M059J (cell line): ENCODE measurements around the gene APRT. TPM values are rescaled to one million over a fixed set of nuclear protein-coding genes. Genes with fewer than 3 reads are reported as not detected.
"Not testable (repeated sequence)": the region's sequence is repeated elsewhere in the genome, so short reads cannot be mapped to it uniquely, and the experiment has no call there.

ENCODE experiments used
- DNase-seq: peaks from one replicate; pipeline ENCODE4 v3.0.0-alpha.2; 2012; ENCODE audit warnings: low read depth
- total RNA-seq: library from RNA; depleted of rRNA; stranded (reverse); fragments of >200 nt; shearing (Covaris generic); gene quantifications from 2 replicates; pipeline ENCODE4 v1.2.3, GENCODE V29; 2014

The APRT gene
- total RNA-seq, 1 experiment from 2014 or later = 151 TPM

DNA sequence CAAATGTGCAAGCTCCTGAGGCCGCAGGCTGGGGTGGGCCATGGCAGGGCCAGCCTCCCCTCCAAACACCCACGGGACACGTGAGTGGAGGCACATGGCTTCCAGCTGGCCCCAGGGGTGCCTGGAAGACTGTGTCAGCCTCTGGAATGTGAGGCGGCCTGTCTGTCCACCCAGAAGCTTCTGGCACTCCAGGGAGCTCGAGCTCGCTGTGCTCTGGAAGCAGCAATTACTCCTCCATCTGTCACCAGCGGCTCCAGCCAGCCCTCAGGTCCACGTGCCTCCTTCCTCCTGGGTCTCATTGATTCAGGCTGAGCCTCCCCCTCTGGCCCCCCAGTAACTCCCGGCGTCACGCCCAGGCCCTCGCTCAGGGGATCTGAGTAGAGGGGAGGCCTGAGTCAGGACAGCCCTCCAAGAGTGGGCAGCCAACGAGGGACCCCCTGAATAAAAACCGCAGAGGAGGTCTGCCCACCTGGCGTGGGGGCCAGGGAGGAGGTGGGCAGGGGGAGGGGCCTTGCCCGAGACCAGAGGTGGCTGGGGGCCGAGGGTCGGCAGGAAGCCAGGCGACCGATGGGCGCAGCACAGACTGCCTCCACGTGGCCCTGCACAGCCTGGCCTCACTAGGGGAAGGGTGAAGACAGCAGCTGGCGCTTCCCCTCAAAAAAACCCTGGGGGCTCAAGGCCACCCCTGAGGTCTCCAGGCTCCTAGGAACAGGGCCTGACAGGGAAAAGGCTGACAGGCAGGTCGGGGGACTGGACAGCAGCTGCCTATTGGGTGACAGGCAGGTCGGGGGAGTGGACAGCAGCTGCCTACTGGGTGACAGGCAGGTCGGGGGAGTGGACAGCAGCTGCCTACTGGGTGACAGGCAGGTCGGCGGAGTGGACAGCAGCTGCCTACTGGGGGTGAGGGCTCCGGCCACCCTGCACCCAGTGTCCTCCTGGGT, 38.6 kb downstream of the APRT start:
- peak; percentile 75 for DNase-seq

DNA sequence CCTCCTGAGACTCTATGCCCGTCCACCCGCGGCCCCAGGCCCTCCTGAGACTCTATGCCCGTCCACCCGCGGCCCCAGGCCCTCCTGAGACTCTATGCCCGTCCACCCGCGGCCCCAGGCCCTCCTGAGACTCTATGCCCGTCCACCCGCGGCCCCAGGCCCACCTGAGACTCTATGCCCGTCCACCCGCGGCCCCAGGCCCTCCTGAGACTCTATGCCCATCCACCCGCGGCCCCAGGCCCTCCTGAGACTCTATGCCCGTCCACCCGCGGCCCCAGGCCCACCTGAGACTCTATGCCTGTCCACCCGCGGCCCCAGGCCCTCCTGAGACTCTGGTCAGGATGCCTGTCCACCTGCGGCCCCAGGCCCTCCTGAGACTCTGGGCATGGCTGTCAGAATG, 39.9 kb downstream of the APRT start:
- DNase-seq = not testable (repeated sequence)

DNA sequence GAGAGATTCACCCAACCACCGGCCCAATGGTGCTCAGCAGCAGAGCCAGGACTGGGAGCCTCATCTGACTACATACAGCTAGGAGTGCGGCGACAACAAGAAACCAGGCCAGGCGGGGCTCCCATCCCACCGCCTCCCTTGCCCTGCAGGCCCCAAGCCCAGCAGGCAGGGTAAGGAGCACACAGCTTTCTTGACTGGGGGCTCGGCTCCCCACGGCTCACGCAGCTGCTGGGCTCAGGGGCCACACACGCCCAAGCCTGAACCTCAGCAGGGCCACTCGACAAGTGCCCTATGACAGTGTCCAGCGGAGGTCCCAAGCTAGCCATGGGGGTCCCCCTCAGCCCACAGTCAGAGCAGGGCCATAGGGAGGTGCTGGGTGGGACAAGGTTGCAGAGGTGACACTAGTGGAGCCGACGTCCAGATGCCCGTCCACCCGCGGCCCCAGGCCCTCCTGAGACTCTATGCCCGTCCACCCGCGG, 40.4 kb downstream of the APRT start:
- no peak for DNase-seq

DNA sequence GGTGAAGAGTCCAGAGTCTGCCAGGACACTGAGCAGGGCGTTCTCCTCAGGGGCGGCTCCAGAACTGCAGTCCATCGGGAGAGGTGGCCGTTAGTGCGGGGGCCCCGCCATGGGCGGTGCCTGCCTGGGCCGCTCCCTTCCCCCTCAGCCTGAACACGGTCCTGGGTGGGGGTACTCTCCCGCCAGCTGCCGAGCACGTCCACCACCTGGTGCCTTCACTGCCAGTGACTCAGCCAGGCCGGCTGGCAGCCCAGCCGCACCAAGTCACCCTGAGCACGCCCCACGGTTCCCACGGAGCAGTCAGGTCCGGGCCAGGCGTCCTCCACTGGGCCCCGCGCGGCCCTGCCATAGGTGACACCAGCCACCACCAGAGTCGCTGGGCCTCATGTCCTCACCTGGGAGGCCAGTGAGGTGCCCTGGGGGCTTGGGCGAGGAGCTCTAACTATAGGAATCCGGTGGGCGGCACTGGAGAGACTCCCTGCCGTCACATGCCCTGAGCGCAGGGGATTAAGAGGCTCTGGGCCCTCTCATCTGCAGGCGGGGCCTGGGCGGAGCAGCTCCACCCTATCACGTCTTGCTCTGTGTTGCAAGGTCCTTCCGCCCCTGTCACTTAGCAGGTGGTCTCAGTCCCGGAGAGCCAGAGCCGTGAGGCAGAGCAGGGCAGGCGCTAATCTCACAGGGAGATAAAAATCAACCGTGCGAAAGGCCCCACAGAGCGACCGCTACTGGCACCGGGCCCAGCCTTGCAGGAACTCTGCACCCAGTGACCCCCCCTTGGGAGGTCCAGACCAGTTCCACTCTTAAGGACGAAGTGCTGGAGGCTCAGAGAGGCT, 41.1 kb downstream of the APRT start:
- peak; percentile 70 for DNase-seq

DNA sequence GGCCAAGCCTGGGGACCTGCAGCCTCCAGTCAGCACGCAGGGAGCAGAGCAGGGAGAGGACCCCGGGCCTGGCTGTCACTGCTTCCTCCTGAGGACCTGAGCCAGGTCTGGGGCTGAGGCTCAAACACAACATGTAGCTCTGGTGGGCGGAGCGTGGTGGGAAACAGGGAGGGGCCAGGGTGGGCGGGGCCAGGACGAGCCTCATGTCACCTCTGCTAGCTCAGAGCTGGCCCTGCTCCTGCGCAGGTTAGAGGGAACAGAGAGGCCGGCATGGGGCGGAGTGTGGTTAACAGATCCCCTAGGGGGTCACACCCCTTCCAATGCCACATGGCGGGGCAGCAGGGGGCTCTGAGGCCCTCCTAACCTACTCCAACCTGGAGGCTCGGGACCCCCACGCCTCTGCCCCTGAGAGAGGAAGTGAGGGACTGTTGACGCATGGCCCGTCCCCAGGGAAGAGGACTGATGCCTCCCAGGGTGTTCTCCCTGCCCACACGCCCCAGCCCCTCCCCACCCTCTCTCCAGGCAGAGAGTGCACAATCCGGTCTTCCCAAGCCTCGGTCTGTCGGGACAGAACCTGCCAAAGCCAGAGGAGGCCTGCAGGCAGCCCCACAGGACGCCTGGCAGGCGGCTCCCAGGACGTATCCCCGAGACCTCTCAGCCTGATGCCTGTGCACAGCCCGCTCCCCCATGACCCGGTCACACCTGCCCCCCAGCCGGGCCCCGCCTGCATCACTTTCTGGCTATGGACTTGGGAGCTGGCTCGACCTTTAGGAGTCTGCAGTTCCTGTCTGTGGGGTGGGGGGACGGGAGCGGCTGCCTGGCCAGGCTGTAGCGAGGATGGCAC, 41.9 kb downstream of the APRT start:
- no peak for DNase-seq

DNA sequence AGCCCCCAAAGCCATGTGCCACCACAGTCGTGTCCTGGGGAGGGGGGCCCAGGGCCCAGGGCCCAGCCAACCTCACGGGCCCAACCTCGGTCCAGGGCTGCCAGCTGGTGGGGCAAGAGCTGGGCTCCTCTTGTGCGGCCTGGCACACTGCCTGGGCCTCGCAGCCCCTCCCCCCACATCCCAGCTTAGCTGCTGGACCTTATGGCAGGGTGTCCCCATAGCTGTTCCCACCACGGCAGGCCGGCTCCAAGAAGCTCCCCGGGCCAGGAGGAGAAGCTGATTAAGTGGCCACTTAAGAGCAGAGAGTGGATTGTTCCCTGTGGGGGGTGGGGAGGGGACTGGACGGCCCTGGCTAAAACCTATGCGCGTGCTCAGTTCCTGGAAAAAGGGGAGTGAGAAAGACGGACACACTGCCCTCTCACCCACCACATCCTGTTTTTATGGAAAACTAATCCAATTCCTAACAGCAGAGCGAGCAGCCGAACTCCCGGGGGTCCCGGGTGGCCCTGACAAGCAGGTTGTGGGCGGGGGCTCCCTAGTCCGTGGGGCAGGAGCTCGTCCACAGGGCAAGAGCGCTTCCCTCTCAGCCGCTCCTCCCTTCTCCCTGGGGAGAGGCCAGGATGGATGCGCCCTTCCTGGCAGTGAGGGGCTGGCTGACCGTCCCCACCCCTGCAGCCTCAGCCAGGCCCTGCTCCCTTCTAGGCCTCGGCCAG, 43.5 kb downstream of the APRT start:
- no peak for DNase-seq

DNA sequence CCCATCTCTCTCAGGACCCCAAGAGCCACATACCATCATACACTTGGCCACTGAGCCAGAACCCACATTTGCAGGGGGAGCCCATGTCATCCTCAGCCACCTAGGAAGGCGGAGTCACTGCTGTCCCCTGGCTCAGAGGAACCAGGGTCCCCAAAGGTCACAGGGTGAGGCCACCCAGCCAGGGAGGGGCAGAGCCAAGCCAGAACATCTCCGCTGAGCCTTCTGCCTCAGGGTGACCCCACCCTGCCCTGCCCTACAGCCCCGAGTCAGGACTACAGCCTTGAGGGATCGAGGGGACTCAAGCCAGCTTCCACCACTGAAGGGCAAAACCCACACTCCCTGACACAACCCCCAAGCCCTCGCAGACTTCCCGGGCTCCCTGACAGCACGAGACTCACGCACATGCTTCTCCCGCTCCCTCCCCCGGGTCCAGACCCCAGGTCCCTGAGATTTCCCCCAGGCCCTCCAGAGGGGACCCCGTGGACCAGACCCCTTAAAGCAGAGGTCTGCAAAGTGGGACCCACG, 44.1 kb downstream of the APRT start:
- no peak for DNase-seq

DNA sequence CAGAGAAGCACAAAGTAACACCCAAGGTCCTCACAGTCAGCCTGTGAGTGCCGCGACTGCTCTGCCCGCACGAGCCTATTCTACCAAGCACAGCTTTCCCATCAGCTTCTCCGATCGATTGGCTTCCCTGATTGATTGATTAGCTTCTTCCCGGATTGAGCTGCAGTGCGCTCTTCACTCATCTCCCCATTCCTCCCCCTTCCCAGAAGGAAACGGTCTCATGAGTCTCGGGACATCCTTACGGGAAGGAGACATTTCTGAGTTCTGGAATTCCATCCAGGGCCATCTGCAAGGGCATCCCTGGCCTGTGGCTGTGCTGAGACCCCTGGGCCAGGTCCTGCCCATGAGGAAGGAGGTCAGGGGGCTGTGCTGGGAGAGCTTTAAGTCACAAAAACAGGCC, 44.8 kb downstream of the APRT start:
- no peak for DNase-seq

DNA sequence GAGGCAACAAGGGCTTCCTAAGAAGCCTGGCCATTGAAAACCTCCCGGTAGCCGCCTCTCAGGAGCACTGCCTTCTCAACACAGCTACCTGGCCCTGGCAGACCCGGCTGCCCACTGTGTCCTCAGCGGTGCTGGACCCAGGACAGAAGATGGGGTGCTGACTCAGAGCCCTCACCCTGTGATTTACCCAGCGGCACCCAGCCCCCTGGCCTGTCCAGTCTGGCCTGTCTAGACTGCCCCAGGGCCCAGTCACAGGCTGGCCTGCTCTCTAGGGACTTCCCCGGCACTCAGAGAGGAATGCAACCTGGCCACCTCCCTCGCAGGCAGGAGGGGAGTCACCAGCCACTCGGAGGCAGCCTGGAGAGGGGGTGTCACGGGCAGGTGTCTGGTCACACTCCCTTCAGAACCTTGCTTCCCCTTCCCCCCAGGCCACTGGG, 46.8 kb downstream of the APRT start:
- DNase-seq = peak; percentile 91

DNA sequence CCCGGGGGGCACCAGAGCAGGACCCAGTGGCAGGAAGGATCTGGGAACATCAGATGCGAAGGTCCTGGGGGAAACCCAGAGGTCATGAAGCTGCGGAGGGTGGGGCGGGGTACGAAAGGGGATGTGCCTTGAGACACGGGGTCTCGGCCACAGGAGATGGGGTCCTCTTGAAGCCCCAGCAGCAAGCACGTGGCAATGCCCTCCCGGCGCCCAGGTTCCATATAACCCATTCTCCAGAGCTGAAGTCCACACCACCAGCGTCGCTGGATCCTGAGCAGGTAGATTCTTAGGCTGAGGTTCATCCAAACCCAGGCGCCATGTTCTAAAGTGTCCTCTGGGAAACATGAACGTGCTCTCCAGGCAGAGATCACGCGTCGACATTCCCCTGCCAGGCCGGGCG, 47.6 kb downstream of the APRT start:
- DNase-seq = no peak

DNA sequence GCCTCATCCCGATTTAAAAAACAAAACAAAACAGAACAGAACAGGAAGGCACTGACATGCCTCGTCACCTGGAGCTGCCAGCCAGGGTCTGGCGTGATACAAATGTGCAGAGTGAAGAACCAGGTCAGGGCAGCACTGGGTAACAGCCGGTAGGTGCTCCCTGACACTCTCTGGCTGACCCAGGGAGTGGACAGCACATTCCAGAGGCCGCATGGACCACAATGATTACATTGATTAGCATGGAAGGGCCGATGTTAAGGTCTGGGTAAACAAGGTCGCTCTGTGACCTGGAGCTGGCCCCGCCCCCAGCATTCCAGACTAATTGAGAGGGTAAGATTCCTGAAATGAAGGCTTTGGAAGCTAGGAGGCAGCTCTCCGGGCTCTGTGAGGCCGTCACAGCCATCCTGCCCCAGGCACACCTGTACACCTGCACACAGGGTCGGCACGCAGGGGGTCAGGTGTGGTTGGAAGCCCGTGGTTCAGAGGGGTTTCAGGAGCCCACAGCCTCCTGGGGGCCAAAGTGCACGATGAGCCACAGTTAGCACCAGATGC, 48.1 kb downstream of the APRT start:
- peak; percentile 78 for DNase-seq

DNA sequence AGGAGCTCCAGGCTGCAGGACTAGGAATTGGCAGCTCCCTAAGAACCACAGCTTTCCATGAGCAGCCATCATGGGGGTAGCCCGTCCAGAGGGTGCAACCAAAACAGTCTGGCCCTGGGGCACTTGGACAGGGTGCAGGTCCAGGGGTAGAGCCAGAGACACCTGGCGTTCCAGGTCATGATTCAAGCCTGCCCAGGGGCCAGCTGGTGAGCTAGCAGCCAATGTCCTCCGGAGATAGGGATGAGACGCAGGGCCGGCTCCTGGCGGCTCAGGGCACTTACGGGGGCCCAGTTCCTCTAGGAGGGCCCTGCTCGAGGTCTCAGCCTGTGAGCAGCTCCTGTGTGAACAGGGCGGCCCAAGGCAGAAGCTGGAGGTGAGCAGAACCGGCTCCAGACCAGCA, 48.8 kb downstream of the APRT start:
- no peak for DNase-seq

DNA sequence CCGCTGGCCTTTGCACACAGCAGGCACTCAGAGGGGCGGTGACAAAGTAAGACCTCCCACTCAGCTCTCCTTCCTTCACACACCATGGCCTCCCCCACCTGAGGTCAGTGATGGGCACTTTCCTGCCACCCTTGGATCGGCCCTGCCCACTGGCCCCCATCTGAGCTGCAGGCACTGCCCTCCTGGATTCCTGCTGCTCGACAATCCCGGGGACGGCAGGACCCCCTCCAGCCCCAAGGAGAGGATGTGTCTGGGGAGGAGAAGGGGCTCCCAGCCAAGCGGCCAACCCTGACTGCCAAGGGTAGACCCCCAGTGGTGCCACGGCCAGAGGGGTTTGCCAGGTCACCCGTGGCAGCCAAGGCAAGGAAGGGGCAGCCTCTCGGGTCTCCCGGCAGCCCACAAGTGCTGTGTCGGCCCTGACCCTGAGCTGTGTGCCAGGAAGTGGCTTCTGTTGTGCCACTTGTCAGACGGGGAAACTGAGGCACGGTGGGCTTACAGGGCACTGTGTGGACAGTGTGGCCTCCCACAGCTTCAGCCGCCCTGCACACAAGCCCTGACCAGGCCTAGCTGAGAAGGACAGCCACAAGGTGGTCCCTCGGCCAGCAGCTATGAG, 49.4 kb downstream of the APRT start:
- no peak for DNase-seq

DNA sequence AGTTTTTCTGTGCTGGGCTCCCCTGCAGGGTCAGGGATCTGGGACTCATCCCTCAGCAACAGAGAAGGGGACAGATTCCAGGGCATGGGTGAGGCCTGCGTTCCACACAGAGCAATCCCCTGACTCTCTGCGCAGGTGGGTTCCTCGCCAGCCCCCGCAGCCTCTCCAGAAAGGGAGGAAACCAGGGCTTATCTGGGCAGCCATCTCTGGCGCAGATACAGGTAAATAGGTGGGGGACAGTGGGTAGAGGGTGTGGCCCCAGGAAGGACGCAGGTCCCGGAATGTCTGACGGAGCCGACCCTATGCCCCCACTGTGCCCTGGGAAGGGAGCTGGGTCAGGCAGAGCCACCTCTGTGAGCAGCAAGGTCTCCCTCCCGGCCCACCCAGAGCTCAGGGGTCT, 49.9 kb downstream of the APRT start:
- no peak for DNase-seq

DNA sequence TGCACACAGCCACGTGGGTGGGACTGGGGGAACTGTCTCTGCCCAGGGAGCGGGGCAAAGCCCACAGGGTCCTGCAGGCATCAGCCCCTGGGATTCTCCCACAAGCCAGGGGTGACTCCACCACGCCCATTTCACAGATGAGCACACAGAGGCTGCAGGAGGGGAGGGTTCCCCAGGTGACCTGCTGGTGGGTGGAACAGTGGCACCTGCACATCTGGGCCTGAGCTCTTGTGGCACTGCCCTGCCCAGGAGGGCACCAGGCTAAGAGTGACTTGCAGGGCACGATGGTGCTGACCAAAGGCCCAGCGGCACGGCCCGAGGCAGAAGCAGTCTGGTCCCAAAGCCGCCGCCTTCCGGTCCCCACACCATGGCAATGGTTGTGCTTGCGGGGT, 50.6 kb downstream of the APRT start:
- DNase-seq = no peak

DNA sequence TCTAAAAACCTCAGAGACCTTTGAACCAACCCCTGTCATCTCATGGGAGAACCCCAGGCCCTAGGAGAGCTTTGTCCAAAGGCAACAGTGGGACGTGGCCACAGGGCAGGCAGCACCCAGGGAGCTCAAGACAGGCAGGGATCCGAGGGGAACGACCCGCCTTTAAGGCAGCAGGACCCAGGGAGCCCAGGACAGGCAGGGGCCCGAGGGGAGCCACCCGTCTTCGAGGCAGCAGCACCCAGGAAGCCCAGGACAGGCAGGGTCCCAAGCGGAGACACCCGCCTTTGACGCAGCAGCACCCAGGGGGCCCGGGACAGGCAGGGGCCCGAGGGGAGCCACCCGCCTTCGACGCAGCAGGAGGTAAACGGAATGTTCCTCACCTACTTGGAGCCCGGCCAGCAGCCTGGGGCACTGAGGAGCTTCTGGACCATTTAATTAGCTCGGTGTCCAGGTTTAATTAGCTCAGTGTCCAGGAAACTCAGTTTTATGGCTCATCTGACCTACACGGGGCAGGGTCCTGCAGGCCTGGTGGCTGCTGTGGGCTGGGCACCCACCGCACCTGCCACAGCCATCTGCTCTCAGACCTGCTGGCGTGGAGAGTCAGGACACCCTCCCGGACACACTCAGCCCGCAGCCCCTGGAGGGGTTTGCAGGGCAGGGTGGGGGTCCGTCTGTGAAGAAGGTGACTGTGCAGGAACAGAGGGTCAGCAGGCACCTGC, 51.1 kb downstream of the APRT start:
- DNase-seq = no peak

DNA sequence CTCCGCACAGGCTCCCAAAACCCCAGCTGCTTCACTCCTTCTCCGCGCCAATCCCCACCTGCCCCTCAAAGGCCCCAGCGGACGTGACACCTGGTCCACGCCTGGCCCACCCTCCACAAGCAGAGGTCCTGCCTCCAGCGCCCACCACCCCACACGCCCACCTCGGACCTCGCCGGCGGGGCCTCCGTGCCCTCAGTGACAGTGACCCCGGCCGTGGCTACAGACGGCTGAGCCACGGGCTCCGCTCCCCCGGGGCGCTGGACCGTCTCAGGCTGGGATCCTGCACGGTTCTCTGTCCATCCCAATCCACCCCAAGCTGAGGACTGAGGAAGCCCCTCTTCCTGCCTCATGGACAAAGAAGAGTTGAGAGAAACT, 51.8 kb downstream of the APRT start:
- DNase-seq = no peak
